Superior temporal gyrus (tissue), 1 donor: ENCODE measurements around the gene OASL.
"Not testable (repeated sequence)": the region's sequence is repeated elsewhere in the genome, so short reads cannot be mapped to it uniquely, and the experiment has no call there.

Experiments
- DNase-seq: peaks from one replicate; pipeline ENCODE4 v3.0.0-alpha.2; 2016; ENCODE audit errors: extremely low spot score

The OASL gene

DNA sequence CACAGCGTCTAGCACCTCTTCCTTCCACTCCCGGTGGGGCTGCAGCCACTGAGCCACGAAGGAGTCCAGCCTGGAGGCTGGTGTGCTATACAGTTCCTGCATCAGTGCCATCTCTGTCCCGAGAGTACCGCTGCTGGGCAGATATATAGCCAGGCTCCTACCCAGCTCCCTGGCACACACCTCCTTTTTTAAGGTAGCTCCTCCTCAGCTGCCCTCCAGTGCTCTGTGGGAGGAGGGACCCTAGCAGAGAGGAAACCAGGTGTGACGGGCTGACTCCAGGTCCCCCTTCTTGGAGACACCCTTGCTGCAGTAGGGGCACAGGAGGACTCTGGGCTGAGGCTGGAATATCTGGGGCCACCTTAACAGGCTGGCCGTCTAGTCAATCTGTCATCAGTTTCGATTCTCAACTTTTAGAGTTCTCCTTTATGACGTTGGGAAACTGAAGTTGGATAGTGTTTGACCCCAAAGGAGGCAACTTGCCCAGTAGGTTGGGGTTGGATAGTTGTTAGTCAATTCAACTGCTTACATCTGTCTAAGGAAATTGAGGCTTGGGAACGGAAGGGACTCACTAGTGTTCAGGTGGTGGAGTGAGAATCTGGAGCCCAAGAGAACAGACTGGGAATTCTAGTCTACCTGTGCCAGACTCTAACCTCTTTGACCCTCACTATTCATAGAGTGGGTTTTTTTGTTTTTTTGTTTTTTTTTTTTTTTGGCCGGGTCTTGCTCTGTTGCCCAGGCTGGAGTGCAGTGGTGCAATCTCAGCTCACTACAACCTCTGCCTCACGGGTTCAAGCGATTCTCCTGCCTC lies at the start of gene OASL:
Gene OASL (minus strand): TSS at position 386 of the 808 bp plus-strand sequence. CDS start 275 bp downstream, at position 111.
- DNase-seq, result peak; percentile 22

DNA sequence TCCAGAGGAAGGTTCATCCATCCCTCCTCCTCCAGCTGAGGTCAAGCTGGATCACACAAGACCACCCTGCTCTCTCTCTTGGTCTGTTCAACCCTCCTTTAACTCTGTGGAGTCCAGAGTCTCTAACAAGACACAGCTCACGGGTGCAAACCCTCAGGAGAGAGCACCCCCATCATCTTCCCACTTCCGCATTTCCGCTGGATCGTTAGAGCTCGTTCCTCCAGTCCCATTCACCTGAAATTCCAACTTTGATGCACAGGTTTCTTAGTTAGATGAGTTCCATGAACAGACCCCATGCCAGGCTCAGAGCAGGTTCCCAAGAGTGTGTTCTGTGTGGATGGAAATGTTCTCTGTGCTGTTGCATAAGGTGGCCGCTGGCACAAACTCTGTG lies 49.1 kb upstream of the OASL start:
- no peak for DNase-seq

DNA sequence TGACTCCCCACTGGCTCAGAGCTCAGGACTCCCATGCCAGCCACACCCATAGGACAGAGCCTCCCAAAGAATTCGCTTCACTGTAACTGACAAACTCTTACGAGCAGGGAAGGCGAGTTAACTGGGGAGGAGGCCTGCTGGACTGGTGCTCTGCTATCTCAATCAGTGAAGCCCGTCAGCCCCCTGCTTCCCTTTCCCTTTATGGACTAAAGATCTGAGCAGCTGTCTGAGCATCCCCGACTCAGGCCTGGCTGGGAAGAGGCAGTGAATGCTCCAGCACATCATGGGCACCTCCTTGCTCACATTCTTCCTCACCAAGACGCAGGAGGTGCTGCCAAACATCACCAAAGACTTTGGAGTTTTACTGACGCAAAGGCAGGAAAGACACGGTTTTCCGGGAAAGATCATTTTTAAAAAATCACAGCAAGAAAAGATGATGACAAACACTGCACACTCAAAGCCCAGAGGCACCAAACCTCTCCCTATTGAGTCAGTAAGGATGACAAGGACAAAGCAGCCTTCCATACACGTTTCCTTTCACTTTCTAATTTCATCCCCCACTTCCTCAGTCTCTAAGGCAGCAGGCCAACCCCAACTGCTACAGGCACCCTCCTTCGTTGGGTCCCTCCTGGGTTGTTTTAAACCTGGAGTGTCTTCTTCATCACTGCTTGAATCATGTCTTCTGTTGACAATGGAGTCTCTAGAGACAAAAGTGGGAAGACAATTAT lies 48.6 kb upstream of the OASL start:
- no peak for DNase-seq

GRCh38 chr12:121086781-121087295 lies 47.8 kb upstream of the OASL start:
- DNase-seq, result no peak

GRCh38 chr12:121085506-121086353 lies 46.7 kb upstream of the OASL start:
- no peak for DNase-seq

DNA sequence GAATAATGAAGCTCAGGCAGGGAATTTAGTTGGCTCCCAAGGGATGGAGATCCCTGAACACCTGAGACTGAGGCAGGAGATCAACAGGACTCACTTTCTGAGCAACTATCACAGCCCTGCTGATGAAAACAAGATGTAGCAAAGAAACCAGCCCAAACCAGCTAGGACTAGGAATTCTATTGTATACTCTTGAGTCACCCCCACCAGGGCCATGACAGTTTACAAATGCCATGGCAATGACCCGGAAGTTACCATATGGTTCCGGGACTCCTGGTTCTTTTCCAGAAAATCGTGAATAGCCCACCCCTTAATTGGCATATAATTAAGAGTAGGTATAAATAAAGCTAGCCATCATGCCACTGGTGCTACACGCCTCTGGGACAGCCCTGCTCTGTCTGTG lies 46.0 kb upstream of the OASL start:
- no peak for DNase-seq

GRCh38 chr12:121084229-121084628 lies 45.2 kb upstream of the OASL start:
- no peak for DNase-seq

DNA sequence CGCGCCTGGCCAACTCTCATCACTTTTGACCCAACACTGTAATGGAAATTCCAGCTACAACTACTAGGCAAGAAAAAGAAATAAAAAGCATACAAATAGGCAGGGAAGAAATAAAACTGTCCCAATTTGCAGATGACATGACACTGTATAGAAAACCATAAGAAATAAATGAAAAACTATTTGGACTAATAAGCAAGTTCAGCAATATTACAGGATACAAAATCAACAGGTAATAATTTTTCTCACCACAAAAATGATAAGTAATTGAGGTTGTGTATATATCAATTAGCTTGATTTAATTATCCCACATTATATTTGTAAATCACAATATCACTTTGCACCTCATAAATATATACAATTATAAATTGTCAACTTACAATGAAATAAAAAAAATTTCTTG lies 41.9 kb upstream of the OASL start:
- no peak for DNase-seq

GRCh38 chr12:121079736-121080272 lies 40.8 kb upstream of the OASL start:
- no peak for DNase-seq

GRCh38 chr12:121077440-121077839 lies 38.4 kb upstream of the OASL start:
- not testable (repeated sequence) for DNase-seq

- not testable (repeated sequence) for DNase-seq
Measured at GRCh38 chr12:121075911-121076310, 36.9 kb upstream of the OASL start.

DNA sequence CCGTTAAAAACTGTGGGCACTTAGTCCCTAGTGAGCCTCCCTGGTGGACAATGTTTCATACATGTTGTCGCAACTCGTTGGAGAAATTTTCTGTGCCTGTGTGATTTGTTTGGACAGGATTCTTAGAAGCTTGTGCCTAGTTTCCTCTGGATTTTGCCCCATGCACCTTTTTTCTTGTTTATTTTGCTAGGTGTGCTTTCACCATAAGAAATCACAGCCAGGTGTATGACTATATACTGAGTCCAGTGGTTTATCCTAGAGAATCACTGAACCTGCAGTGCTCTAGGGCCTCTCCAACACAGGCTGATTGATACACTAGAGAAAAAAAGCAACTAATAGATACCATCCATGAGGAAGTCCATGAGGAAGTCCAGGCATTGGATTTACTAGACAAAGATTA lies 33.1 kb upstream of the OASL start:
- no peak for DNase-seq

DNA sequence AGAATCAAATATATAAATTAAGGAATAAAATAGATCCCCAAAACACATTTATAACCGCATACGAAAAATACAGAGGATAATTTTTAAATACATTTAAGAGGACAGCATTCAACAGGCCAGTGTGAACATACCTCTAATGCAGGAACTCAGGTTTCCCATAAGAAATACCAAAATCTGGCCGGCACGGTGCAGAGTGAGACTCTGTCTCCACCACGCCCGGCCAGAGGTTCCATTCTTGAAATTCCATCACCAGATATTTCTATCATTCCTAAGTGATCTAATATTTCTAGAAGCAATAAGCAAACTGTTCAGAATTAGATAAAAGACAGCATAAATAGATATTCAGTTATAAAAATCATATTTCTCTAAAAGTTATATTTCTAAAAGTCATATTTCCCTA lies 30.2 kb upstream of the OASL start:
- DNase-seq, result no peak

DNA sequence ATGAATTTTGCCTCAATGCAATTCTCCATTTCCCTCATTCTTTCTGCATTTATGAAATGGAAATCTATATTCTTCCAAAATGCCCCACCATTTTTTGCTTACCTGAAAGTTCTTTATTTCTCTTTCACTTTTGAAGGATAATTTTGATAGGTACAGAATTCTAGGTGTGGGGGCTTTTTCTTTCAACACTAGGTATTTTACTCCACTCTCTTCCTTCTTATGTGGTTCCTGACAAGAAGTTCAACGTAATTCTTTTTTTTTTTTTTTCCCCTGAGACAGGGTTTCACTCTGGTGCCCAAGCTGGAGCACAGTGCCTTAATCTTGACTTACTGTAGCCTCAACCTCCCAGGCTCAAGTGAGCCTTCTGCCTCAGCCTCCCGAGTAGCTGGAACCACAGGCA lies 26.3 kb upstream of the OASL start:
- no peak for DNase-seq

- DNase-seq, result not testable (repeated sequence)
Measured at GRCh38 chr12:121064586-121064985, 25.5 kb upstream of the OASL start.

- no peak for DNase-seq
Measured at GRCh38 chr12:121064116-121064515, 25.1 kb upstream of the OASL start.

DNA sequence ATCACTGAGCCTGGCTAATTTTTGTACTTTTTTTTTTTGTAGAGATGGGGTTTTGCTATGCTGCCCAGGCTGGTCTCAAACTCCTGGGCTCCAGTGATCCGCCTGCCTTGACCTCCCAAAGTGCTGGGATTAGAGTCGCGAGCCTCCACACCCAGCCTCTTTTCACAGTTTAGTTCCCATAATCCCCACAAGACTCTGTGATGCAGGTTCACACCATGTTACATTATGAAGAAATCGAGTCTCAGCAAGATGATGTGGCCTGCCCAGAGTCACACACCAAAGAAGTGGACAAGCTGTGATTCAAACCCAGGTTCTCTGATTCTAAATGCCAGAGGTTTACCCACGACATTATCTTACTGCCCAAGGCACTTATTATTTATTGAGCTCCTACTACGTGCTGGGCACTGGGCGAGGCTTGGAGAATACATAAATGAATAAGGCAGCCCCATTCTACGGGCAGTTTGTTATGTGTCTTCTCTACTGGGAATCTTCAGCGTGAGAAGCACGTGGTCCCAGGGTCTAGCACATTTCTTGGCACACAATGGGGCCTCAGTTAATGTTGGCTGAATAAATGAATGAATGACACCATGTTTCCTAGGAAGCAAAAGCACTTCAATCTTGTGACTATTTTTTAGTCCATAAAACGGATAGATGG lies 23.5 kb upstream of the OASL start:
- DNase-seq, result no peak

GRCh38 chr12:121061831-121062230 lies 22.8 kb upstream of the OASL start:
- peak; percentile 67 for DNase-seq

GRCh38 chr12:121060149-121061001 lies 21.3 kb upstream of the OASL start:
- DNase-seq, result peak; percentile 80
